GM12864 (cell line): ENCODE measurements around the gene PIP5K1C.

ENCODE experiments used
- DNase-seq: peaks from one replicate; pipeline ENCODE4 v3.0.0-alpha.2; 2011; ENCODE audit warnings: low read depth
- H3K4me3 ChIP-seq: 2 replicates; pipeline ENCODE4 v1.5.1; 2011; ENCODE audit warnings: mild to moderate bottlenecking, low read depth, low read length, control low read depth
- TF ChIP-seq, protein P1 (sequence below): IDR thresholded peaks from 2 replicates; pipeline ENCODE4 v1.5.1; 2011; ENCODE audit warnings: low read depth, mild to moderate bottlenecking, moderate library complexity, low read length, control low read depth, inconsistent platforms; ENCODE audit errors: missing control alignments

PIP5K1C gene, protein sequence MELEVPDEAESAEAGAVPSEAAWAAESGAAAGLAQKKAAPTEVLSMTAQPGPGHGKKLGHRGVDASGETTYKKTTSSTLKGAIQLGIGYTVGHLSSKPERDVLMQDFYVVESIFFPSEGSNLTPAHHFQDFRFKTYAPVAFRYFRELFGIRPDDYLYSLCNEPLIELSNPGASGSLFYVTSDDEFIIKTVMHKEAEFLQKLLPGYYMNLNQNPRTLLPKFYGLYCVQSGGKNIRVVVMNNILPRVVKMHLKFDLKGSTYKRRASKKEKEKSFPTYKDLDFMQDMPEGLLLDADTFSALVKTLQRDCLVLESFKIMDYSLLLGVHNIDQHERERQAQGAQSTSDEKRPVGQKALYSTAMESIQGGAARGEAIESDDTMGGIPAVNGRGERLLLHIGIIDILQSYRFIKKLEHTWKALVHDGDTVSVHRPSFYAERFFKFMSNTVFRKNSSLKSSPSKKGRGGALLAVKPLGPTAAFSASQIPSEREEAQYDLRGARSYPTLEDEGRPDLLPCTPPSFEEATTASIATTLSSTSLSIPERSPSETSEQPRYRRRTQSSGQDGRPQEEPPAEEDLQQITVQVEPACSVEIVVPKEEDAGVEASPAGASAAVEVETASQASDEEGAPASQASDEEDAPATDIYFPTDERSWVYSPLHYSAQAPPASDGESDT

DNA sequence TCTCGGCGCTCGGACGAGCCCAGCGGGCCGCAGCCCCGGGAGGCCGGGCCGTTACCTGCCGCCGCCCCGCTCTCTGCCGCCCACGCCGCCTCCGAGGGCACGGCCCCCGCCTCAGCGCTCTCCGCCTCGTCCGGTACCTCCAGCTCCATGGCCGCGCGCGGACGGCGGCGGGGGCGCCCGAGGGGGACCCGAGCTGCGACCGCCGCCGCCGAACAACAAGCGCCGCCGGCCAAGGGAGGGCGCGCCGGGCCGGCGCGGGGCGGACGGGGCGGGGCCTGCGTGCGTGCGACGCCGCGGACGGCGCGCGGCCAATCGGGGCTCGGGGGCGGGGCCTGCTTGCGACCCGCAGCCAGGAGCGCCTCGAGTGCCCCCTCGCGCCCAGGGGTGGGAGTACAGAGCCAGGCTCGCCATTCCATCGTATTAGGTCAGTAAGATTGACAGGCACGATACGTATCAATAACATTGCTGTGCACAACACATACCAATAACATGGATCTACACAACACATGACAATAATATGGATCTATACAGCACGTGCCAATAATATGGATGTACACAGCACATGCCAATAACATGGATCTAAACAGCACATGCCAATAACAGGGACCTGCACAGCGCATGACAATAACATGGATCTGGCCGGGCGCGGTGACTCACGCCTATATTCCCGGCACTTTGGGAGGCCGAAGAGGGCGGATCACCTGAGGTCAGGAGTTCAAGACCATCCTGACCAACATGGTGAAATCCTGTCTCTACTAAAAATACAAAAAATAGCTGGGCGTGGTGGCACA is at the start of gene PIP5K1C:
Gene PIP5K1C (minus strand): TSS at position 227 of the 791 bp plus-strand sequence. CDS start 78 bp downstream, at position 149.
- TF ChIP-seq, protein P1, sequence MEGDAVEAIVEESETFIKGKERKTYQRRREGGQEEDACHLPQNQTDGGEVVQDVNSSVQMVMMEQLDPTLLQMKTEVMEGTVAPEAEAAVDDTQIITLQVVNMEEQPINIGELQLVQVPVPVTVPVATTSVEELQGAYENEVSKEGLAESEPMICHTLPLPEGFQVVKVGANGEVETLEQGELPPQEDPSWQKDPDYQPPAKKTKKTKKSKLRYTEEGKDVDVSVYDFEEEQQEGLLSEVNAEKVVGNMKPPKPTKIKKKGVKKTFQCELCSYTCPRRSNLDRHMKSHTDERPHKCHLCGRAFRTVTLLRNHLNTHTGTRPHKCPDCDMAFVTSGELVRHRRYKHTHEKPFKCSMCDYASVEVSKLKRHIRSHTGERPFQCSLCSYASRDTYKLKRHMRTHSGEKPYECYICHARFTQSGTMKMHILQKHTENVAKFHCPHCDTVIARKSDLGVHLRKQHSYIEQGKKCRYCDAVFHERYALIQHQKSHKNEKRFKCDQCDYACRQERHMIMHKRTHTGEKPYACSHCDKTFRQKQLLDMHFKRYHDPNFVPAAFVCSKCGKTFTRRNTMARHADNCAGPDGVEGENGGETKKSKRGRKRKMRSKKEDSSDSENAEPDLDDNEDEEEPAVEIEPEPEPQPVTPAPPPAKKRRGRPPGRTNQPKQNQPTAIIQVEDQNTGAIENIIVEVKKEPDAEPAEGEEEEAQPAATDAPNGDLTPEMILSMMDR: peak; percentile 72
- peak within 1 kb of the TSS; percentile 62 for H3K4me3 ChIP-seq
- no peak for DNase-seq

DNA sequence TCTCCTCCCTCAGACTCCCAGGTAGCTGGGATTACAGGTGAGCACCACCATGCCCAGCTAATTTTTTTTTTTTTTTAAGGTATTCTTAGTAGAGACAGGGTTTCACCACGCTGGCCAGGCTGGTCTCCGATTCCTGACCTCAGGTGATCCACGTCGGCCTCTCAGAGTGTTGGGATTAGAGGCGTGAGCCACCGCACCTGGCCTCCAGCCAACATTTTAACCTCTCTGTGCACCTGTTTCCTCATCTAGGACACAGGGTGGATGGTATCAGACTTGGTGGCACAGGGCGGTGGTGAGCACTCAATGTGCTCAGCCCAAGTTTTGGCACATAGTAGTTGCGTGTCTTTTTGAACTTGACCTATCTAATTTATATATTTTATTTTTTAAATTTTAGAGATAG is 48.7 kb upstream of the PIP5K1C start:
- TF ChIP-seq, protein P1: no peak
- H3K4me3 ChIP-seq: no peak overlapping the region
- no peak for DNase-seq

DNA sequence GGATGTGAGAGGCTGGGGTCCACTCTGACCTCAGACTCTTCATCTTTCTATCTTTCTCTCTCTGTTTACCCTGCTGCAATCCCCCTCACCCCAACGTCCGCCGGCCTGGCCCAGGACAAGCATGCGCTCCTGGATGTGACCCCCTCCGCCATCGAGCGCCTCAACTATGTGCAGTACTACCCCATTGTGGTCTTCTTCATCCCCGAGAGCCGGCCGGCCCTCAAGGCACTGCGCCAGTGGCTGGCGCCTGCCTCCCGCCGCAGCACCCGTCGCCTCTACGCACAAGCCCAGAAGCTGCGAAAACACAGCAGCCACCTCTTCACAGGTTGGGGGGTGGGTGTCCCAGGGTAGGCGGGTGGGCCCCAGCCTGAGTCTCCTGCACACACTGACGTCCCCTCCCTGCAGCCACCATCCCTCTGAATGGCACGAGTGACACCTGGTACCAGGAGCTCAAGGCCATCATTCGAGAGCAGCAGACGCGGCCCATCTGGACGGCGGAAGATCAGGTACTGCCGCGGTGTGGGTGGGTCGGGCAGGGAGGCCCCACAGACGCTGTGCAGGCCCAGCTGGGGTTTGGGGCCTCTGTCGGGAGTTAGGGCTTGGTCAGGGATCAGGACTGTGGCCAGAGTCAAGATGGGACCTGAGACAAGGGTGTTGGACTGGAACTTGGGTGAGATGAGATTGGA is 46.2 kb upstream of the PIP5K1C start:
- no peak for DNase-seq
- no peak overlapping the region for H3K4me3 ChIP-seq

DNA sequence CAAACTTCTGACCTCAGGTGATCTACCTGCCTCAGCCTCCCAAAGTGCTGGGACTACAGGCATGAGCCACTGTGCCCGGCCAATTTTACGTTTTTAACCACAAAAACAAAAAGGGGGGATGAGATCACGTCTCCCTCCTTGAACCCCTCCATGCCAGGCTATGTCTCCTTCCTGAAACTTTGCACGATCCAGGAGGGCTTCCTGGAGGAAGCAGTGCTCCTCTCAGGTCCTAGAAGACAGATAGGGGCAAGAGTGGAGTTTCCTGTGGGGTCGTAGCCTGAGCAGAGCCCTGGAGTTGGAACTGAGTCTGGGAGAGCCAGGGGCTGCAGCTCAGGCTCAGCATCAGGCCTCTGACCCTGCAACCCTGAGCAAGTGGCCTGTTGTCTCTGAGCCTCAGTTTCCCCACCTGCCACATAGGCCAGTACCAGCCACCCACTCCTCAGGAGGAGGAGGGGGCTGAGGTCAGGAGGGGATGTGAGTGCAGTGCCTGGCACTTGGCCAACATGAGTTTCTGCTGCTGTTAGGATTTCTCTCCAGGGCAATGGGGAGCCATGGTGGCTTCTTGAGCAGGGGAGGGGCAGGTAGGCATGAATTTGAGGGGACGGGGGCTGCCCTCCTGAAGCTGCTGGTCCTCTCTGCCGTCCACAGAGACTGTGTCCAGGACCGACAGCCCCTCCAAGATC is 45.2 kb upstream of the PIP5K1C start:
- H3K4me3 ChIP-seq: no peak overlapping the region
- TF ChIP-seq, protein P1: no peak
- no peak for DNase-seq

More for the DNA sequence above, 46.2 kb upstream of the PIP5K1C start:
- TF ChIP-seq, protein P1: no peak

DNA sequence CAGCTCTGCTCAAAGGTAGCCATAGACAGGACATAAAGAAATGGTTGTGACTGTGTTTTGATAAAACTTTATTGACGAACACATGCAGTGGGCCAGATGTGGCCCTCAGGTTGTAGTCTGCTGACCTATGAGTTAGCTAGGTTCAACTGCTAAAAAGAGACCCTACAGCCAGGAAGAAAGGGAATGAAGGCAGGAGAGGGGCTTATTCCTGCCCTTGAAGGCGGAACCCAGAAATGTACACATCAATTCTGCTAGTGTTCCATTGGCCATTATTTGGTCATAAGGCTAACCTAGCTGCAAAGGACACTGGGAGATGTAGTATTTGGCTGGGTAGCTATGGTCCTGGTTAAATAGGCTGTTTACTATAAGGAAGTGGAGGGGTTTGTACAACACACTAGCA is 43.2 kb upstream of the PIP5K1C start:
- TF ChIP-seq, protein P1: no peak
- no peak overlapping the region for H3K4me3 ChIP-seq
- DNase-seq: no peak

DNA sequence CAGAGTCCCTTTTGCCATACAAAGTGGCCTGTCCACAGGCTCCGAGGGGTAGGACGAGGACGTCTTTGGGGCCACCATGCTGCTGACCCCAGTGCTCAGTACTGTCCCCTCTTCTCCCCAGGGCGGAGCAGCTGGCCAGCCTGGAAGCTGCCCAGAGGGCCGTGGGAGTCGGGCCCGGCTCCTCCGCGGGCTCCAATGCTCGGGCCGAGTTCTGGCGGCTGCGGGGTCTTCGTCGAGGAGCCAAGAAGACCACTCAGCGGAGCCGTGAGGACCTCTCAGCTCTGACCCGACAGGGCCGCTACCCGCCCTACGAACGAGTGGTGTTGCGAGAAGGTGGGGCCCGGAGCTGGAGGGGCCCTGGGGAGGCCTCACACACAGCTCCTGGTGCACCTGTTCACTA is 40.2 kb upstream of the PIP5K1C start:
- TF ChIP-seq, protein P1: no peak
- H3K4me3 ChIP-seq: no peak overlapping the region
- no peak for DNase-seq
